Stimulated activated CD4-positive, alpha-beta T cell treated with anti-CD3 and anti-CD28 coated beads, Interleukin-1b, Interleukin-23, amount 100 ng/mL, for 24 hours (primary cell): ENCODE results near the gene SPRY1.

Source experiments
- DNase-seq, 4 experiments: peaks; one replicate each; pipeline ENCODE4 v3.0.0-alpha.2; 2020; ENCODE audit warnings: low read depth in 4 of 4, low spot score in 1 of 4

The SPRY1 gene

GRCh38 chr4:123396307-123397143 lies at the start of gene SPRY1:
Gene SPRY1, plus strand, starts transcription at chr4:123396795. Its CDS starts 4,797 bp downstream, at chr4:123401592.
- peak; percentile 35 to 76 (median 53) for DNase-seq

- DNase-seq, result no peak
These were observed 49.6 kb upstream of the SPRY1 start for GRCh38 chr4:123346951-123347350.

- DNase-seq, result no peak
These were observed 47.6 kb upstream of the SPRY1 start for GRCh38 chr4:123348946-123349345.

- no peak for DNase-seq
These were observed 47.0 kb upstream of the SPRY1 start for GRCh38 chr4:123349421-123350190.

- DNase-seq, result no peak
These were observed 46.4 kb upstream of the SPRY1 start for GRCh38 chr4:123350191-123350544.

GRCh38 chr4:123350726-123351125 lies 45.9 kb upstream of the SPRY1 start:
- no peak for DNase-seq

GRCh38 chr4:123351713-123352112 lies 44.9 kb upstream of the SPRY1 start:
- DNase-seq, result no peak

GRCh38 chr4:123352240-123352945 lies 44.2 kb upstream of the SPRY1 start:
- DNase-seq, result no peak

- no peak for DNase-seq
These were observed 43.6 kb upstream of the SPRY1 start for GRCh38 chr4:123352966-123353365.

- DNase-seq, result no peak
These were observed 42.9 kb upstream of the SPRY1 start for GRCh38 chr4:123353656-123354055.

- no peak for DNase-seq
These were observed 41.9 kb upstream of the SPRY1 start for GRCh38 chr4:123354701-123355100.

GRCh38 chr4:123356921-123357320 lies 39.7 kb upstream of the SPRY1 start:
- no peak for DNase-seq

GRCh38 chr4:123359449-123360315 lies 36.9 kb upstream of the SPRY1 start:
- DNase-seq, result no peak

GRCh38 chr4:123361195-123361861 lies 35.3 kb upstream of the SPRY1 start:
- no peak for DNase-seq

- no peak for DNase-seq
These were observed 34.5 kb upstream of the SPRY1 start for GRCh38 chr4:123362103-123362502.

- DNase-seq, result no peak
These were observed 32.9 kb upstream of the SPRY1 start for GRCh38 chr4:123363729-123364128.

GRCh38 chr4:123364906-123365305 lies 31.7 kb upstream of the SPRY1 start:
- no peak for DNase-seq

- no peak for DNase-seq
These were observed 31.2 kb upstream of the SPRY1 start for GRCh38 chr4:123365412-123365811.

- DNase-seq, result no peak
These were observed 30.3 kb upstream of the SPRY1 start for GRCh38 chr4:123366144-123366748.

GRCh38 chr4:123378794-123379193 lies 17.8 kb upstream of the SPRY1 start:
- DNase-seq, result no peak
